ENCODE results near the gene EPM2A.

Gene EPM2A

DNA sequence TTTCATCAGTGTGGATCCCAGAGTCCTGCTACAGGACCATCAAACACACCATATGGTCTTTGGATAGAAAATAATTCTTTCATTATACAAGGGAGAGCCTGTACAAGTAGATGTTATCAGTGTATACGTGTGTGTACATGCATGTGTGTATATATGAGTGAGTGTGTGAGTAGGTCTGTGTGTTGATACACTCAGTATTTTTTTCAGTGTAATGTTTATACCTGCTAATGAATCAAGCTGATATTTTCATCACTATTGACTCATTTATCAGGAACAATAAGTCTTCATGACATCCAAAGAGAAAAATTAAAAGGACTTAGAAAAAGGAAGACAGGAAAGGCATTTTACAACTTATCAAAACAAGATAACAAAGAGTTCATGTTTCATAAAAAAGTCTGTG, 66.5 kb downstream of the EPM2A start:
- DNase-seq = no peak

DNA sequence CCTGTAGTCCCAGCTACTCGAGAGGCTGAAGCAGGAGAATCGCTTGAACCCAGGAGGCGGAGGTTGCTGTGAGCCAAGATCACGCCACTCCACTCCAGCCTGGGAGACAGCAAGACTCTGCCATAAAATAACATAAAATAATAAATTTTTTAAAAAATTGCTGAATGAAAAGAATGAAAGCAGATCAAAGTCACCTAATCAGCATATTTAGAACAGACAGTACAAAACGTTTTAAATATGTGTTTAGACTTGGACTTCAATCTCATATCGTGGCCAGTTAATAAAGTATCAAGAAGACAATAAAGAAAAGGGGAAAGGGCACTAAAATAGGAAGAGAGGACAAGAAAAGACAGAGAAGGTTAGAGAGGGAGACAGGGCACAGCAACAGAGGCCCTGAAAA, 74.6 kb downstream of the EPM2A start:
- DNase-seq = no peak

DNA sequence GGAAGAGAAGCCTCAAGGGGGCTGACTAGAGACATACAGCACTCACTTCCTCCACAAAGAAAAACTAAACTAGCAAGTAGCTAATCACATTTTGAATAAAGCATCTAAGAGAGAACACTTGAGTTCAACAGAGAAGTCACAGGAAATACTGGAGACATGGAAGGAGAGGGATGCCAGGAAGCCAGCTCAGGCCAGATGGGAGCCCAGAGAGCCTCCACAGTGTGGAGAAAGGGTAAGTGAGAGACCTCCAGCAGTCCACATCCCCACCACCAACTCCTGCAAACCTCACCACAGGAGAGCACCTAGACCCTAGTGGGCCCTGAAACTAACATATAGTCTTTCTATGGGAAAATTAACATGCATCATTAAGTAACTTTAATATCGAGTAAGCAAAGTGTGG, 79.2 kb downstream of the EPM2A start:
- no peak for DNase-seq

DNA sequence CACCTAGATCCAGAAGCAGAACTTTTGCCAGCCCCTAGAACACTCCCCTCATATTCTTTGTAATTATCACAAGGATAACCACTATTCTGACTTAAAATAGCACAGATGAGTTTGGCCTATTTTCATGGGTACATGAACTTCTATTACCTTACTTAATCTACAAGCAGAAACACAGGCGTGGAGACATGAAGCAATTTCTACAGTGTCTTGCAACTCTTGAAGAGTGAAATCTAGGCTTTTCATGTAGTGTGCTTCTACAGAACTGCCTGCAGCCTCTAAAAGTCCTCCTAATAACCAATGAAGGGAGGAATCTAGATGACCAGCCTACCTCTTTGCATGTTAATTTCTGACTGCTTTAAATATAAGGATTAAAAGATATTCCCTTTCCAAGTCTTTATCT, 82.7 kb downstream of the EPM2A start:
- no peak for DNase-seq

GRCh38 chr6:145651988-145652387, 83.3 kb downstream of the EPM2A start:
- DNase-seq = no peak

GRCh38 chr6:145648149-145648548, 87.2 kb downstream of the EPM2A start:
- no peak for DNase-seq

DNA sequence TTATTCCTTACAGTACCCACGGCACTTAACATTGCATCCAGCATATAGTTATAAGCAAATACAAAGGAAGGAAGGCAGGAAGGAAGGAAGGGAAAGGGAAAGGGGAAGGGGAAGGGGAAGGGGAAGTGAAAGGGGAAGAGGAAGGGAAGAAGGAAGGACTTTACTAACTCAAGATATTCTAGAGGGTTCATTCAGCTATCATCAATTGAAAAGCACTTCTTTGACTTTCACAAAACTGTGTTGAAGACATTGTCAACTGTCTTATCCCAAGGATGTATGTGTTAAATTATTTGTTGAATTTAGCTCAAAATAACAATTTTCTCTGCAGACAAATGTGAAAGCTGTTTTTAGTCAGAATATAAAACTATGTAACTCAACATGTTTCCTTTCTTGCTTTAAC, 87.7 kb downstream of the EPM2A start:
- DNase-seq = no peak

DNA sequence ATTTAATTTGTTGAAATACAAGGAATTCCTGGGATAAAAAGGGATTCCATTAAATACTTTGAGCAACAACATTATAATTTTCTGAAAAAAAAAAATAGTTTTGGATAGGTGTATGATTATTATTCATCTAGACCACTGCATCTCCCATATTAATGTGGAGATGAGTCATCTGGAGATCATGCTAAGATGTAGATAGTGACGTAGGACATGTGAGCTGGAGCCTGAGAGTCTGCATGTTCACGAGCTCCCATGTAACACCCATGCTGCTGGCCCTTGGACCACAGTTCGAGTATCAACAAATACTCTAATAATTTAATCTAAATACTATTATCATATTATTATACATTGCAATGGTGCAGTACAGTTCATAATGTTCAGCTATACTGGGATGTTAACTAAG, 91.6 kb downstream of the EPM2A start:
- no peak for DNase-seq

DNA sequence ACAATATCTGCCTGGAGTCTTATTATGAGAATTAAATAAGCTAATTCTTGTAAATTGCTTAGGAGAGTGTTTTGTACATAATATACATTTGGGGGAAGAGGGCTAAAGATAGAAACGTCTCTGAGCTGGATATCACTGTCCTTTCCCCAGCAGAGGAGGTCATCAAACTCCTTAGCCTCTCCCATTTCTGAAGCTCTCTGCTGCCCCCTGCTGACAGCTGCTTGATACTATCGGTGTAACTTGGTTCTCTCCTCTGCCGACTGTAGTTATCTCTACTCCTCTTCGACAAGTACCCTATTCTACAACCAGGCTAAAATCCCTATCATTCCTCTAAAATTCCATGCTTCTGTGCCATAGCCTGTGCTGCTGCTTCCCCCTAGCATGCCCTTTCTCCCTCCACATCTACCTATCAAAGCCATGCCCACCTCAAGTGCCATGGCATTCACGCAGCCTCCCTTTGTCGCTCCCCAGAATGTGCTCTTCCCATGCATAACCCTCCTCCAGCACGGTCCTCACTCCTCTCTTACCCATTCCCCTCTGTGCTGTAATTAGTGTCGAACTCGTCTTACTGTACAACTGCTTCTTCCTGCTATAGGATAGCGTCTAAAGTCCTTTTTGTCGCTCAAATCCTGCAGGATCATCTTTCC, 101.2 kb downstream of the EPM2A start:
- peak; percentile 93 for DNase-seq

- DNase-seq = no peak
Observed at GRCh38 chr6:145632971-145633370, 102.3 kb downstream of the EPM2A start.

DNA sequence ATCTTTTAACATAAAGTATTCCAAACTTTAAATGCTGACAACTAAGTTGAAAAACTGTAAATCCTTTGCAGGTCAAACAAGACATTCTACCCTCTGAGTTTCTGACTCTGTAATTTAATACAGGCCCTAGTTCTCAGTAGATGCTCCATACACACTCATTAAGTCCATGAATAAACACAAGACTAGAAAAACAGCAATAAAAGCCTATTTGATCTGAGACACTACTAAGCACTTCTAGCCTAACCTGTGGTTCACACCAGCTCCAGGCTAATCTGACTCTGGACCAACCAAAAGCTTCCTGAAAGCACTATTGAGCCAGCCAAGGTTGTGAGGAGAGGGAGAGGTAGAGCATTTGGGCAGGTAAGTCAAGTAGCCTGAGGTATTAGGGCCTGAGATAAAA, 103.9 kb downstream of the EPM2A start:
- no peak for DNase-seq

DNA sequence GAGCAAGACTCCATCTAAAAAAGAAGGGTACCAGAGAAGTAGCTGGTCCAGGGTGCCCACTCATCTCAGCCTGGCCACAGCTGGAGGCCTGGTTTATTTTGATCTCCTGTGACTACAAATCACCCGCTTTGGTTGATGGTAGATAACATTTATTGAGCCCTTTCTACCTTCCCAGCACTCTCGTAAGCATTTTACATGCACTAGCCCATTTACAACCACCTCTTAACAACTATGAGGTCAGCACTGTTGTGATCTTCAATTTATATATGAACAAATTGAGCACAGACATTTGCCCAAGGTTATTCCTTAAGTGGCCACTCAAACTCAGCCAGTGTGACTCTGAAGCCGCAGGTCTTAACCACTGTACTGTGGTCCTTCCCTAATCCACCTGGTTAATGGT, 104.7 kb downstream of the EPM2A start:
- DNase-seq = no peak

DNA sequence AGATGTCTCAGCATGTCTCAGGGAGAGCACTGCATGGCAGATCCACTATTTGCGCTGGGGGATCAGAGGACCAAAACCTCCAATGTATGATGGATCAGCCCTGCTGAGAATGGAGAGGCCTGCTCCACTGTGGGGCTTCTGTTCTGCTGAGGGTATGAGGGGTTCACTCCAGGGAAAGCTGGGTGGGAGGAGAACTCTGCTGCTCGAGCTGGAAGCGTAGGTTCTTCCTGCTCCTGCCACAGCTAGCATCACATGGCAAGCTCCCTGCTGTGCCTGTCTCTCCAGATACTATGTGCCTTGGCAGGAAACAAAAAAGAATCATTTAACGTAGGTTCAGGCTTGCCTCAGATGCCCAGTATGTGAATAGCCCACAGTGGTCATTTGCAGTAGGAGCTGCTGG, 105.8 kb downstream of the EPM2A start:
- DNase-seq = no peak

DNA sequence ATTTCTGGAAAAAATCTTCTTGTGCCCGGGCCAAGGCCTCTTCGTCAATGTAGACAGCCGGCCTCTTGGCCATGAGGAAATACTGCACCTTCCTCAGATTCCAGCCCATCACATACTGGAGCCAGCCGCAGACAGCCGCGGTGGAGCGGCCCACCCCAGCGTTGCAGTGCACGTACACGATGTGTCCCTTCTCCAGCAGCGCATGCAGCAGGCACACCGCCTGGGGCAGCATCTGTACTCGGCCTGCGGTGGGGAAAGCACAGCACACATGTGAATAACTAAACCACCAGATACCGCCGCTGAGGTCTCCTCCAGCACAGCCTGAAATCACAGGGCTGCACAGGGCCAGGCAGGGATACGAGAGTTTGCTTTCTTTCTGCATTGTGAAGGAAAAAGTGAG, 107.9 kb downstream of the EPM2A start:
- DNase-seq = no peak

GRCh38 chr6:145626857-145627256, 108.5 kb downstream of the EPM2A start:
- DNase-seq = no peak

DNA sequence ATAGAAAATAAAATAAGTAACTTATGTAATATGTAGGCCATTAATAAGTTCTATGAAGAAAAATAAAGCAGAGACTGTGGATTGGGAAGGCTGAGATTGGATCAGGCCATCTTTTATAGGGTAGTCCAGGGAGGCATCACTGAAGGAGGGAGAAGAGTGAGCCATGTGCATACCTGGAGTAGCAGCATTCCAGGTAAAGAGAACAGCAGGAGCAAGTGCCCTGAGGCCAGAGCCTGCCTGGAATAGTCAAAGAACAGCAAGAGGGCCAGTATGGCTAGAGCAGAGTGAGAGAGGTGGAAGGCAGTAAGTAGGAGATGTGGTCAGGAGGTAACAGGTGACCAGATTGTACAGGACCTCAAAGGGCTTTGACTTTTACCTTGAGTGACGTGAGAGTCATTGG, 112.1 kb downstream of the EPM2A start:
- no peak for DNase-seq

- DNase-seq = no peak
Observed at GRCh38 chr6:145621776-145622175, 113.5 kb downstream of the EPM2A start.

- DNase-seq = no peak
Observed at GRCh38 chr6:145620088-145620487, 115.2 kb downstream of the EPM2A start.

DNA sequence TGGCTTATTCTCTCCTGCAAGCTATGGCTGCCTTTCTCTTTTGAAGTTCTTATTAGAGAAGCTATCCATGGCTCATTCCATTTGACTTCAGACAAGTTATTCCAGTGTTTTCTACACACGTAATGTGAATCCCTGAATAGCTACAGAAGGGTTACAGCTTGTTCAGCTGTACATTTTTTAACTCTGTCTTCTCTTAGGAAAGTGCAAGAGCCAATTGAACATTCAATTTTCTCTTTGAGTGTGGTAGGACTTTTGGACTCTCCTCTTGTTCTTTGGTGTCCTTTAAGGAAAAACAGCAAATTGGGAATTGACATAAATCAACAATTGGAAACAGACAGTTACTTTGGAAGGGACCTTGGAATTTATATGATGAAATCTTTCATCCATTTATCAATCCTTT, 125.8 kb downstream of the EPM2A start:
- DNase-seq = no peak

GRCh38 chr6:145608850-145609249, 126.5 kb downstream of the EPM2A start:
- DNase-seq = no peak

DNA sequence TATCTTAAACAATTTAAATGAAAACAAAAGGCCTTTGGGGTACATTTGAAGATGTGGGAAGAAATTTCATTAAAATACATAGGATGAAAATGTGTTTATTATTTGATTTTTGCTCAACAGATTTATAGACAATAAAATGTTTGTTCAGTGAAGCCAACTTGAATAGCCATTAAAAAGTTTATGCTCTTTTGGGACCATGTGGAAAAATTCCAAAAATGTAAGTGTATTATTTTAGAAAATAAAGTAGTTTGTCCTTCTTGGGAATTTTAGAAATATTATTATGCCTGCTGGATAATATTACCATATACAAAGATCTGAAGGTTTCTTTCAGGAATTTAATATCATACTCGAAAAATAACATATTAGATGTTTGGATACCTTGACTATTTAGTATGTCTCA, 131.3 kb downstream of the EPM2A start:
- DNase-seq = no peak

- no peak for DNase-seq
Observed at GRCh38 chr6:145603424-145603833, 131.9 kb downstream of the EPM2A start.

GRCh38 chr6:145602726-145603326, 132.5 kb downstream of the EPM2A start:
- DNase-seq = no peak

DNA sequence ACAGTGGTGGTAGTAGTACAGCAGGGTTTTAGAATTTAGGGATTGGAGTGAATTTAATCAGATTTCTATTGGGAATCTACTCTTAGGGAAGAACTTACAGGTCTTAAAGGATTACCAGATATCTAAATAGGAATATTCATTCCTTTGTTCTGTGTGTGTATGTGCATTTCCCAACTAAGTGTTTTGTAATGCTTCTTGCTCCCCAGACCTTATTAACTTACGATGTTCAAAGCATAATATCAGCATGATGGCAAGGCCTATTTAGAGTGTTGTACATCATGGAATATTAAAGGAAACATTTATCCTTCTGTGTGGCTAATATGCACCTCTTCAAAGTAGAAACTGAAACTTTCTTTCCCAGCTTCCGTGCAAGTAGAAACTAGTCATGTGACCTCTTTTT, 133.9 kb downstream of the EPM2A start:
- DNase-seq = no peak

DNA sequence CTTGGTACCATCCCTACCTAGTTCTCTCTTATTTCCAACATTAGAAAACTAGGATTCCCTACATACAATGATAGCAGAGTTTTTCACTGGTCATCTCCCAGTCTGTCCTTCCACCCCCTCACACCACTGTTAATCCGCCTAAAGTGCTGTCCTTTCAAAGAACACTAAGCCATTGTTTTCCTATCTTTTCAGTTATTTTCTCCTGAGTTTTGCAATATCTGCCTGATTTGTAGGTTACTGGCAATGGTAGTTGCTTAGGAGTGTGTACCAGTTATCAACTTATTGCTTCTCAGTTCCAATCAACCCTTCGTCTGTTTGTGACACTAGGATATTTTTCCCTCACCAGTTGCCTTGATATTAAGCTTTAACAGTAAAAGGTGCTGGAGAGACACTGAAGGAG, 135.0 kb downstream of the EPM2A start:
- DNase-seq = no peak

All from hematopoietic multipotent progenitor cell treated with erythropoietin and hydrocortisone succinate and interleukin-3 and kit ligand, for 6 days (in vitro differentiated cells).